Caki2 (cell line): Measurements from ENCODE around the gene U2AF2. TPM values are rescaled to one million over a fixed set of nuclear protein-coding genes. Genes with fewer than 3 reads are reported as not detected.

Source experiments
- DNase-seq: peaks from one replicate; pipeline ENCODE4 v3.0.0-alpha.2; 2015; ENCODE audit warnings: low read depth
- in situ Hi-C: cut with HindIII; loops from 2 replicates; pipeline ENCODE4 v1.10.0; 2016; ENCODE audit warnings: low sequenced_read_pairs, low pct_unique_long_range_greater_than_20kb, mixed read lengths
- total RNA-seq: library from RNA; depleted of rRNA; stranded (reverse); fragments of >200 nt; shearing (Covaris generic); gene quantifications from 2 replicates; pipeline ENCODE4 v1.2.3, GENCODE V29; 2014; ENCODE audit warnings: low replicate concordance

Gene U2AF2
- total RNA-seq, 1 experiment from 2014 or later = 183 TPM

DNA sequence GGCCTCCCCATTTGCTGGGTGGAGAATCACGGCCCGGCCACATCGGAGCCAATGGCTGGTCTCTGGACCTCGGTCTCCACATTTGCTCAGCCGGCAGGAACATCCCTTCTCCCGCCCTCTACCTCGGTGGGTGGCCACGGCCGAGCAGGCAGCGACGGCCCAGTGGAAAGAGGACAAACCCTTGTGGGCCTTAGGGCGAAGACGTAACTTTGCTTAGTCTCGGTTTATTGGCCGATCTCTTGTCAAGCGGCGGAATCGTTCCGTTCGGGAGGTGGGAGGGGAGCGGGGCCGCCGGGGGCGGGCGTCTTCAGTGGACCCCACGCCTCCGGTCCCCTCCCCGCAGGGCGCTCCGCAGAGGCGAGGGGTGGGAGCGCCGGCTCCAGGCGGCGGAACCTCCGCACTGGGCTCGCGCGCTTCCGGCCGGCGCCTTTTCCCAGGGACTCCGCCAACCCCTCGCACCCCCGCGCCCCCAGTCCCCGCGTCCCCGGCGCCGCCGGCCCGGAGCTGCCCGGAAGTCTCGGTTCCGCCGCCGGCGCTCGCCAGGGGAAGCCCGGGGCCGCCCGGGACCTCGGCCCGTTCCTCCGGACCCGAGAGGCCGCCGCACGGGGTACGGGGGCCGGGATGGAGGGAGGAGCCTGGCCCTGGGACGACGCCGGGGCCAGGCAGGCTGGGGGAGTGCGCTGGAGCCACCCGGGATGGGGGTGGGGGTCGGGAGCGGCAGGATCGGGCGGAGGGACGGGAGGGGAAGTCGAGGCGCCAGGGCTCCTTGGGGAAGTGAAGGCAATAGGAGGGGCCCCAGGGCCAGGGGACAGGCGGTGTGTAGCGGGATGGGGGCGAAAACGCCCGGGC lies 14.0 kb upstream of the U2AF2 start, which contains the start of gene ZNF580:
Gene ZNF580, plus strand, starts transcription at position 426 of the 849 bp plus-strand sequence. CDS start 1,507 bp downstream, outside the sequence.
- peak; percentile 88 for DNase-seq
- in situ Hi-C loops = no loop called here

DNA sequence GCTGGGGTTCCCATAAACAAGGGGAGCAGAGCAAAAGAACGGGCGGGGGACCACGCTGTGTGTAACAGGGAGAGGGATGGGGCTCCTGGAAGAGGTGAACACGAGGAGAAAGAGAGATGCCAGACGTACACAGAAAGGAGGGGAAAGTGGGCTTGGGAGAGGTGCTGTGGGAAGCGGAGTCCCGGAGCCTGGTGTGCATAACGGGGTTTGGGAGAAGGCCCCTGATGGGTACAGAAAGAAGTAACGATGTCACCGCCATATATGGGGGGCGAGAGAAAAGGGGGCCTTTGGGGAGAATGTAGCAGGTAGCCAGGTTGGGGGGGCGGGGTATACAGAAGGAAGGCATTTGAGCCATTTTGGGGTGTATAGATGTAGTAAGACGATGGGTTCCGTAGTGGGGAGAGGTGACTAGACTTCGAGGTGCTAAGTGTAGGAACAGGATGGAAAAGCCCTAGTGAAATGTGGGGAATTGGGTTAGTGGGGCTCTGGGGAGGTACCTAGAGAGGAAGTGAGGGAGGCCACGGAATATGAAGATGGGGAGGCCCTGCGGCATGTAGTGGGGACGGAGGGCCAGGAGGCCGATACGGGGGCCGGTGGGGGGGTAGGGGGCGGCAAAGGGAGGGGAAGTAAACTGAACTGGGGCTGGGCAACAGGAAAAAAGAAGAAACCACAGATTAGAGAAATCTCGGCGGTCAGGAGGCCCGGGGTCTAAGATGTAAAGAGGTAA lies 13.2 kb upstream of the U2AF2 start:
- DNase-seq = no peak
- in situ Hi-C loops = no loop called here

GRCh38 chr19:55642153-55643002 lies 12.5 kb upstream of the U2AF2 start:
- DNase-seq = peak; percentile 39
- in situ Hi-C loops = no loop called here

- in situ Hi-C loops = no loop called here
- DNase-seq = peak; percentile 95
Measured at GRCh38 chr19:55643003-55643886, 11.6 kb upstream of the U2AF2 start, which contains the start of gene ZNF581. ZNF581 (plus strand) TSS chr19:55643649; CDS start chr19:55644572, 923 bp downstream.

DNA sequence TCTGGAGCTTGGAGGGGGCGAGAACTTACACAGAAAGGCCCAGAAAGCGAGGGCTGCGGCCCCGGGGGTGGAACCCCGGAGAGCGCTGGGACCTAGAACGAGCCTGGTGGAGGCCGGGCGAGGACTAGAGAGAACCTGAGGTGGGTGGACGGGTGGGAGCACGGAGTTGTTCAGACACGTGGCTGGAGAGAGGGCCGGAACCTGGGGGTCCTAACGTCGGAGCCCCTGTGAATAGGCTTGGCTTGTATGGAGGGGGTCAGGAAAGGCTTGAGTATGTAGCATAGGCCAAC lies 11.0 kb upstream of the U2AF2 start:
- no peak for DNase-seq
- in situ Hi-C loops = no loop called here

DNA sequence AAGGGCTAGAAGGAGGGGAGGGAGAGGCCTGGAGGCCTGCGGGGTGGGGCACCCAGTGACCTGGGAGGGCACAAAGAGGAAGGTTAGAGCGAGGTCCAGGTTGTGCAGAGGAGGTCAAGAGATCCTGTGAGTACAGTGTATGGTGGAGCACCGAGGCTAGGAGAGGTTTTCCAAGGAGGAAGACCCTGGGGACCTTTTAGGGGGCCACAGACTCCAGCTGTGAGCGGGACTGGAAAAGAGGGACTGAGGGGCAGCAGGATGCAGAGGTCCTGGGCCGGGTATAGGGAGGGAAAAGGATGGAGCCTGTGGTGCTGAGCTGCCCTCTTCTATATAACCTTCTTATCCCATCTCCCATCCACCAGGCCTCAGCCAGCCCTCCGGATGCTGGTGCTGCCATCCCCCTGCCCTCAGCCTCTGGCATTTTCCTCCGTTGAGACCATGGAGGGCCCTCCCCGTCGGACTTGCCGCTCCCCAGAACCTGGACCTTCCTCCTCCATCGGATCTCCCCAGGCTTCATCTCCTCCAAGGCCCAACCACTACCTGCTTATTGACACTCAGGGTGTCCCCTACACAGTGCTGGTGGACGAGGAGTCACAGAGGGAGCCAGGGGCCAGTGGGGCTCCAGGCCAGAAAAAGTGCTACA lies 10.5 kb upstream of the U2AF2 start:
- in situ Hi-C loops = no loop called here

GRCh38 chr19:55644842-55645511 lies 9.9 kb upstream of the U2AF2 start:
- in situ Hi-C loops = no loop called here
- DNase-seq = peak; percentile 45

More for the DNA sequence above, 10.5 kb upstream of the U2AF2 start:
- no peak for DNase-seq

DNA sequence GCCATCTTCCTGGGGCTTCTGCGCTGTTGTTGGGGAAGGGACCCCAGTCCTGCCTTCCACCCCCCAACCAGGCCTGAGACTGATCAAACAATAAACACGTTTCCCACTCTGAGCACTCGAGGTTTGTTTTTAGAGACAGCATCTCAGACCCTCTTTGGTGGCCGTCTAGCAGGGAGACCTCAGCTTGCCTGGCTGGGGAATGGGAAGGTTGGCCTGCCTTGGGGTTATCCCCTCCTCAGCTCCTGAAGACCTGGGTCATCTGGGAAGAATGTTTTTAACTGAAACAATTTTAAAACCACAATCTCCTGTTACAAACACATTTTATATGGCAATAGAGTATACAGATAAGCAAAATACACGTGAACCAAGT lies 9.3 kb upstream of the U2AF2 start:
- in situ Hi-C loops = no loop called here
- no peak for DNase-seq

DNA sequence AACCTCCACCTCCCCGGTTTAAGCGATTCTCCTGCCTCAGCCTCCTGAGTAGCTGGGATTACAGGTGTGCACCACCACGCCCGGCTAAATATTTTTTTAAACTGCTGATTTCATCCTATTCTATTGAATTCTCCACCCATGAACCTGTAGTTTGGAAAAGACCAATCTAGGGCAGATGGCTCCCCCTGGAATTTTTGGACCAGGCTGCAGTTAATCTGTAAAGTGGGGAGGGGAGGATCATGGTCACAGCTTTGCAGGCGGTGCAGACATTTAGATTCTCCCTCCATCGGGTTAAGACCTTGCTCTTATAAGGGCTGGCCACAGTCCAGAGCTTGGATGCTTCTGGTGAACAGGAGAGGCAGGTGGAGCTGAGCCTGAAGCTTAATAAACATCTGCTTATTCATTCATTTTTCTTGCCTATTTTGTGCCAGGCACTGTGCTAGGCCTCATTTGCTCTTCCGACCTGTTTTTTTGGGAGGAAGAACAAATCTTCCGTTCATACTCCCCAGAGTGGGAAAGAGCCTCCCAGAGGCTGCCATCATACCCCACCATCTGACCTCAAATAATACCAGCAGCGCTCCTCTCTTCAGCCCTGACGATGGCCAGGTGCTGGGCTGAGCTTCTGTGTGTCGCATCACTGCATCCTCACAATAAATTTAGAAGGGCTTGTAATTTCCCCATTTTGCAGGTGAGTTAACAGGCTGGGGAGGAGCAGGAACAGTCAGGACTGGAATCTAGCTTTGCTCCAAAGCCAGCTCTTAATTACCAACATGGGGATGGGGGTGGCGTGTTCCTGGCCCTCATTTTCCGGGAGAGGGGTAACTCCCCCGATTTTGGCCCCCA lies 7.7 kb upstream of the U2AF2 start:
- no peak for DNase-seq
- in situ Hi-C loops = no loop called here

DNA sequence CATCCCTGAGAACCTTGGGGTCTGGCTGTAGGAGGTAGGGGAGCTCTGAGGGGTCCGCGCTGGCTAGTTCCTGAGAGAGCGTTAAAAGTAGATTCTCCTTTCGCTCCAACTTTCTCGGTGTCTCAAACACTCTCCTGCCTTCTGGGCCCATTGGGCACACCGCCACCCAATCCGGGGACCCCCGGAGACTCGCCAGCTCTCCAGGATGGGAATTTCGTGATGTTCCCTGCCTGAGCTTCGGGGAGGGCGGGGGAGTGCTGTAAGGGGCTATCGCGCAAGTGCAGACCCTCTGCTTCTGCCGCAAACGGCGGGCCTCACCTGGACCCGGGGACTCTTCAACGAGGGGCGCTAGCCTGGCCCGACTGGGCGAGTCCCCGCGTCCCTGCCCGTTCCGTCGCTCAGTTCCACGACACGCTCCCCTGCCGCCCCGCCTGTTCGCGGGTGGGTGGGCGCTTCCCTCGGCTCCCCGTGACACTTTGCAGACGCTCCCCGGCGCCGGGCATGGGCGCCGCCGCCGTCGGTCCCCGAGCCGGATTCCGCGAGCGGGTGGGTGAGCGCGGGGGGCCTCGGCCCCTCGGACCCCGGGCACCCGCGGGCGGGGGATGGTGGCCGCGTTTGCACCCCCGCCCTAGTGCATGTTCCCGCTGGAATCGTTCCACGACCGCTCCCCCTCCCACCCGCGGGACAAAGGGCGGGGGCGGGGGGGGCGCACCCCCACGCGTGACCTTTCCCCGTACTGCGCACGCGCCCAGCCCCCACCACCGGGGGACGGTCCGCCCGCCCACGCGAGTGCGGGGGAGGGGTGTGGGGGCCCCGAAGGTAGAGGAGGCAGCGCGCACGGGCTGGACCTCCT lies 6.9 kb upstream of the U2AF2 start, which contains the start of gene CCDC106:
Gene CCDC106, plus strand, starts transcription at position 481 of the 853 bp plus-strand sequence. CDS start 835 bp downstream, outside the sequence.
- in situ Hi-C loops = no loop called here
- DNase-seq = peak; percentile 48

DNA sequence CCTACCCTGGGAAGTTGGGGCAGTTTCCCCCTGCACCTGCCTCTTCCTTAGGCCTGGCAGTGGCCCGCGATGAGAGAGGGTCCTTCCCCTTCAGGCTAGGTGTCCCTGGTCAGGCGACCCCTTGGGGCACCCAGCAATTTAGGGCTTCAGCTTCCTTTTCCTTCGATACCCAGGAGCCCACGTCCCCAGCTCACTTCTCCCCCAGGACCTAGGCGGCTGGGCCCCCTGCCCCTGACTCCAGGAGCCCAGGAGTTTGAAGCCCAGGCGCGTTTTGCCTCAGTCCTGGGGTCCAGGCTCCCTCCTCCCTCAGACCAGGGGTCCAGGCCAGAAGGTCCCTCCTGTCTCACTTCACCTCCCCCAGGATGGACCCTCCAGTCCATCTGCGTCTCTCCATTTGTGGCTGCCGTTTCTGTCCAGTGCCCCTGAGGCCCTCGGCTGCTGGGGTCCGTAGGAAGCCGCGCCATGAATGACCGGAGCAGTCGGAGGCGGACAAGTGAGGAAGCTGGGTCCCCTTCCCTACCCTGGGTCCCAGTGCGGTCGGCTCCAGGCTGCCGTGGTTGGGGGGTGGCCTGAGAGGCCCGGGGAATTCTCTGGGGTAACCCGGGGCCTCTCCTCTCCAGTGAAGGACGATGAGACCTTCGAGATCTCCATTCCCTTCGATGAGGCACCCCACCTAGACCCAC lies 6.1 kb upstream of the U2AF2 start:
- no peak for DNase-seq
- in situ Hi-C loops = no loop called here

- no peak for DNase-seq
- in situ Hi-C loops = no loop called here
Measured at GRCh38 chr19:55649268-55650125, 5.3 kb upstream of the U2AF2 start.

GRCh38 chr19:55650126-55650557 lies 4.7 kb upstream of the U2AF2 start:
- no peak for DNase-seq
- in situ Hi-C loops = no loop called here
